Measurements from ENCODE around the gene MYEF2.

The MYEF2 gene

GRCh38 chr15:48096813-48097212, 81.3 kb downstream of the MYEF2 start:
- TF ChIP-seq ZFP3 (CRISPR knock-in tag; IDR thresholded peaks at IDR 0.05) (no peak), CREB5 (CRISPR knock-in tag; IDR thresholded peaks at IDR 0.05; ENCODE audit: low read depth) (no peak), PPARA (CRISPR knock-in tag; IDR thresholded peaks at IDR 0.05; ENCODE audit: borderline replicate concordance) (no peak), ISL1 (CRISPR knock-in tag; IDR thresholded peaks at IDR 0.05) (peak; percentile 76), ZFP30 (CRISPR knock-in tag; IDR thresholded peaks at IDR 0.05) (no peak), SNAI2 (CRISPR knock-in tag; IDR thresholded peaks at IDR 0.05) (no peak), TSHZ2 (CRISPR knock-in tag; IDR thresholded peaks at IDR 0.05) (no peak), GLIS3 (CRISPR knock-in tag; IDR thresholded peaks at IDR 0.05) (no peak), PATZ1 (CRISPR knock-in tag; IDR thresholded peaks at IDR 0.05; ENCODE audit: borderline replicate concordance) (no peak), TCF4 (CRISPR knock-in tag; IDR thresholded peaks at IDR 0.05; ENCODE audit: borderline replicate concordance) (peak; percentile 29; the same call in 1 of the 2 replicates), BACH2 (CRISPR knock-in tag; IDR thresholded peaks at IDR 0.05; ENCODE audit: borderline replicate concordance) (no peak), ZNF70 (CRISPR knock-in tag; IDR thresholded peaks at IDR 0.05) (no peak)
- peak; percentile 83 for ATAC-seq

GRCh38 chr15:48096355-48096786, 81.7 kb downstream of the MYEF2 start:
- peak; percentile 20; the same call in 2 of the 3 replicates for ATAC-seq
- TF ChIP-seq CSRNP3 (CRISPR knock-in tag; IDR thresholded peaks at IDR 0.05) = no peak
- no peak for TF ChIP-seq BACH2 (CRISPR knock-in tag; IDR thresholded peaks at IDR 0.05; ENCODE audit: borderline replicate concordance)
- no peak for TF ChIP-seq PPARA (CRISPR knock-in tag; IDR thresholded peaks at IDR 0.05; ENCODE audit: borderline replicate concordance)
- no peak for TF ChIP-seq TCF4 (CRISPR knock-in tag; IDR thresholded peaks at IDR 0.05; ENCODE audit: borderline replicate concordance)
- no peak for TF ChIP-seq SNAI2 (CRISPR knock-in tag; IDR thresholded peaks at IDR 0.05)
- TF ChIP-seq ISL1 (CRISPR knock-in tag; IDR thresholded peaks at IDR 0.05) = no peak
- no peak for TF ChIP-seq ESRRG (CRISPR knock-in tag; IDR thresholded peaks at IDR 0.05)
- no peak for TF ChIP-seq CREB5 (CRISPR knock-in tag; IDR thresholded peaks at IDR 0.05; ENCODE audit: low read depth)

GRCh38 chr15:48091522-48091921, 86.6 kb downstream of the MYEF2 start:
- no peak for ATAC-seq
- TF ChIP-seq ZNF8 (CRISPR knock-in tag; IDR thresholded peaks at IDR 0.05) (no peak), CSDC2 (CRISPR knock-in tag; IDR thresholded peaks at IDR 0.05) (no peak), POU6F1 (CRISPR knock-in tag; IDR thresholded peaks at IDR 0.05; ENCODE audit: borderline replicate concordance, low read depth) (no peak), ZNF565 (CRISPR knock-in tag; conservative IDR thresholded peaks at IDR 0.05; ENCODE audit: low read depth) (no peak), PPARA (CRISPR knock-in tag; IDR thresholded peaks at IDR 0.05; ENCODE audit: borderline replicate concordance) (no peak), ESRRG (CRISPR knock-in tag; IDR thresholded peaks at IDR 0.05) (no peak), SNAI2 (CRISPR knock-in tag; IDR thresholded peaks at IDR 0.05) (no peak), CREB5 (CRISPR knock-in tag; IDR thresholded peaks at IDR 0.05; ENCODE audit: low read depth) (no peak), TOX (CRISPR knock-in tag; IDR thresholded peaks at IDR 0.05; ENCODE audit: borderline replicate concordance) (no peak), BACH2 (CRISPR knock-in tag; IDR thresholded peaks at IDR 0.05; ENCODE audit: borderline replicate concordance) (no peak), ARNTL (CRISPR knock-in tag; IDR thresholded peaks at IDR 0.05; ENCODE audit: borderline replicate concordance, low read depth) (no peak), ZFP30 (CRISPR knock-in tag; IDR thresholded peaks at IDR 0.05) (no peak), PATZ1 (CRISPR knock-in tag; IDR thresholded peaks at IDR 0.05; ENCODE audit: borderline replicate concordance) (no peak), TCF4 (CRISPR knock-in tag; IDR thresholded peaks at IDR 0.05; ENCODE audit: borderline replicate concordance) (no peak)

All from SK-N-SH treated with all-trans-retinoic acid at 6 μM for 48 hours (cell line).